SHP77 treated with DMSO at 0.1 percent for 48 hours (cell line): Measurements from ENCODE around the gene SPTLC2.
"Not testable (repeated sequence)": the region's sequence is repeated elsewhere in the genome, so short reads cannot be mapped to it uniquely, and the experiment has no call there.

ENCODE experiments used
- DNase-seq: peaks from one replicate; lab custom pipeline; 2025; lab: John Stamatoyannopoulos, UW

SPTLC2 gene, protein sequence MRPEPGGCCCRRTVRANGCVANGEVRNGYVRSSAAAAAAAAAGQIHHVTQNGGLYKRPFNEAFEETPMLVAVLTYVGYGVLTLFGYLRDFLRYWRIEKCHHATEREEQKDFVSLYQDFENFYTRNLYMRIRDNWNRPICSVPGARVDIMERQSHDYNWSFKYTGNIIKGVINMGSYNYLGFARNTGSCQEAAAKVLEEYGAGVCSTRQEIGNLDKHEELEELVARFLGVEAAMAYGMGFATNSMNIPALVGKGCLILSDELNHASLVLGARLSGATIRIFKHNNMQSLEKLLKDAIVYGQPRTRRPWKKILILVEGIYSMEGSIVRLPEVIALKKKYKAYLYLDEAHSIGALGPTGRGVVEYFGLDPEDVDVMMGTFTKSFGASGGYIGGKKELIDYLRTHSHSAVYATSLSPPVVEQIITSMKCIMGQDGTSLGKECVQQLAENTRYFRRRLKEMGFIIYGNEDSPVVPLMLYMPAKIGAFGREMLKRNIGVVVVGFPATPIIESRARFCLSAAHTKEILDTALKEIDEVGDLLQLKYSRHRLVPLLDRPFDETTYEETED

DNA sequence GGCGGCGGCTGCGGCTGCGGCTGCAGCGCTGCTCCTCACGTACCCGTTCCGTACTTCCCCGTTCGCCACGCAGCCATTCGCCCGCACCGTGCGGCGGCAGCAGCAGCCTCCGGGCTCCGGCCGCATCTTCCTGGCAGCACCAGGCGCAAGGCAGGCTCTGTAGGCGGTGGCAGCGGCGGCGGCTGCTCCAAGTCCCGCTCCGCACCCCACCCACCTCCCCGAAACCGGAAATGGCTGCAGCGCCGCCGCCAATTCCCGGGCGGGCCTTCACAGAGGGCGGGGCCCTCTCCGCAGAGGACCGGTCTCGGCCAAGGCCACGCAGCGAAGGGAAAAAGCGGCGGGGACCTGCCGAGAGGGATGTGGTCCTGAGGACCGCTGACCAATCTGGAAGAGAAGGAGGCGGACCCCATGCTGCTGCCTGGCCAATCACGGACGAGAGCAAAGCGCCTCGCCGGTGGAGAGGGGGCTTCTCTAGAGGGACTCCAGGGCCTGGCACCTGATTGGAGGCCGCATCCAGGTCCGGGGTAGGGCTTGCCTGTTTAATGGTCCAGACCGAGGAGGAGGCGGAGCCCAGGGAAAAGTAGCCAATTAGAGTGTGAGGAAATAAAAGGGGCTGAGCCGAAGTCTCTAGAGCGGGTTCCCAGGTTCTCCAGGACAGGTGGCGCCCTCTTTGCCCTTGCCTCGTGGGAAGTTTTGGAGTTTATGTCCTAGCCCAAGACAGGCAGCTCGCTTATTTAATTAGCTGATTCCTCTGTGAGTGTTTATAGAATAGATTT is at the start of gene SPTLC2:
Gene SPTLC2, minus strand, starts transcription at position 184 of the 776 bp plus-strand sequence. Its CDS starts 58 bp downstream, at position 126.
- DNase-seq, result peak; percentile 97

DNA sequence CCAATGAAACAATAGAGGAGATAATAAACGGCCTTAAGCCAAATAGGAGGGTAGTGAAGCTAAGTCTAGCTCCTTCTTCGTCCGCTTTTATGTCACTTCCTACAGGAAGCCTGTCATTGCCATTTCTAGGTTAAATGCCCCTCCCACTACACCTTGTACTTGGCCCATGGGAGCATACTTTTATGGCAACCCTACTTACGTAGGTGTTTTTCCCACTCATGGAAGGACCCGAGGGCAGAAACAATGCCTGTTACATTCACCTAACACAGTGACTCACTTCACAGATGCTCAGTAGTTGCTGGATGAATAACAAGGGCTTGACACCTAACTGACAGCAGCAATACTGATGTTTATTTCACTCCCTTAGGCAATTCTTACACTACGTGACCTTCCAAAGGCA is 46.9 kb upstream of the SPTLC2 start:
- DNase-seq, result no peak

DNA sequence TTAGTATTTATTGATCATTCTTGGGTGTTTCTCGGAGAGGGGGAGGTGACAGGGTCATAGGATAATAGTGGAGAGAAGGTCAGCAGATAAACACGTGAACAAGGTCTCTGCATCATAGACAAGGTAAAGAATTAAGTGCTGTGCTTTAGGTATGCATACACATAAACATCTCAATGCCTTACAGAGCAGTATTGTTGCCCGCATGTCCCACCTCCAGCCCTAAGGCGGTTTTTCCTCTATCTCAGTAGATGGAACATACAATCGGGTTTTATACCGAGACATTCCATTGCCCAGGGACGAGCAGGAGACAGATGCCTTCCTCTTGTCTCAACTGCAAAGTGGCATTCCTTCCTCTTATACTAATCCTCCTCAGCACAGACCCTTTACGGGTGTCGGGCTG is 45.1 kb upstream of the SPTLC2 start:
- DNase-seq, result not testable (repeated sequence)

- no peak for DNase-seq
Measured at GRCh38 chr14:77660754-77661153, 44.3 kb upstream of the SPTLC2 start.

DNA sequence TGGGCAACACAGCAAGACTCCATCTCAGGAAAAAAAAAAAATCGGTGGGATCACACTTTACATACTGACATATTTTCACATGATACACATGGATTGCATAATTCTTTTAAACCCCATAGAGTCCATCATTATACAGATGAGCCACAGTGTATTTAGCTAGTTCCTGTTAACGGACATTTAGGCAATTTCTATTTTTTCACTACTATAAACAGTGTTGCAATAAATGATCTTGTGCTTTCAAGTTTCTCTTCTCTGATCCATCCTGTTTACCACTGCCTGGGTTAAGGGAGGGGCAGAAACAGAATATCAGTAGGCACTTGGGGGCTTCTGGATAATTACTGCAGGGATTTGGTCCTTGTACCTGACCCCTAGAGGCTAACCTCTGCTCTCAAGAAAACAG is 43.4 kb upstream of the SPTLC2 start:
- DNase-seq, result no peak

GRCh38 chr14:77657280-77657679 is 40.8 kb upstream of the SPTLC2 start:
- no peak for DNase-seq

- DNase-seq, result peak; percentile 2
Measured at GRCh38 chr14:77654001-77654441, 37.6 kb upstream of the SPTLC2 start.

GRCh38 chr14:77649326-77649725 is 32.9 kb upstream of the SPTLC2 start:
- DNase-seq, result no peak

DNA sequence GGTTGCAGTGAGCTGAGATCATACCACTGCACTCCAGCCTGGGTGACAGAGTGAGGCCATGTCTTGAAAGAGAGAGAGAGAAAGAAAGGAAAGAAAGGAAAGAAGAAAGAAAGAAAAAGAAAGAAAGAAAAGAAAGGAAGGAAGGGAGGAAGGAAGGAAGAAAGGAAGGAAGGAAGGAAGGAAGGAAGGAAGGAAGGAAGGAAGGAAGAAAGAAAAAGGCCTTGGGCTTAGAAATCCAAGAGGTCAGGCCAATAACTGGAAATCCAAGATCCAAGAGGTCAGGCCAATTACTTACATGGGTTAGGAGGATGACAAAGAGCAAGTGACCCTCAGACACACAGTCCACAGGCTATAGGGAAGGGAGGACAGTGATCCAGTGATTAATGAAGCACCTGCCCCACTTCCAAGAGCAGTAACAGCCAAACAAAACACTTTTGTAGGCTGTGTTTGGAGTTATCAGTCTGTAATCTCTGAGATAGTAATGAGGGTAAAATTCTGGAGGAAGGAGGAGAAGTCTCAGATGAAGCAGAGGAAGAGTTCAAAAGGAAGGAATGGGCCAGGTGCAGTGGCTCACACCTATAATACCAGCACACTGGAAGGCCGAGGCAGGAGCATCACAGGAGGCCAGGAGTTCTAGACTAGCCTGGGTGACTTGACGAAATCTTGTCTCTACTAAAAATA is 32.2 kb upstream of the SPTLC2 start:
- DNase-seq, result no peak

DNA sequence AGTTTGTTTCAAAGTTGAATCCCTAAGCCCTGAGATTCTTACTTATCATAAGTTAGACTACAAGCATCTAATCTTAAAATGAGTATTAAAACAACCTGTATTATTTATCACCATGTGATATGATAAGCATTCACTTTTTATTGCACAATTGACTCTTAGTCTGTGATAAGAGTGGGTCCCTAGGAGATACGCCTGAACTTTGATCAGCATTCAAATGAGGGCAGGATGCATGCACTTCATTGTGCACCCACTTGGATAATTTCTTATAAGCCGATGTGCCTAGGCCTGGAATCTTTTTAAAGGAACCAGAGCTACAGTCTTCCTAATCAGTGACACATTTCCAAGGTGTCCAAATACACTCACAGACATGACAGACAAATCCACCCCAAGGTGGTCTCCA is 31.4 kb upstream of the SPTLC2 start:
- no peak for DNase-seq

DNA sequence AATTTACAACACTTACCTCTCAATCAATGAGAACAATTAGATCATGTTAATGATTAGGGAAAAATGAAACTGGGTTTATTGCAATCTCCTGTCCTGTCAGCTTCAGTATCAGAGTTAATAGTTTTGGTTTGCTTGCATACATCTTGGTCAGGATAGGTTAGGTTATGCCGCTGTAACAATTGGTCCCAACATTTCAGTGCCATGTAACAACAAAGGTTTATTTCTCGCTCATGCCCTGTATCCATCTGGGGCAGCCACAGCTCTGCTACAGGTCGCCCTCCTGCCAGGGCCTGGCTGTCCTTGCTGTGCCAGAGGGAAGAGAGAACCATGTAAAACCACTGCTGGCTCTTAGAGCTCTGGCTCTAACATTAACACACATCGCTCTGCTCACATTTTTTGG is 30.5 kb upstream of the SPTLC2 start:
- no peak for DNase-seq

- DNase-seq, result no peak
Measured at GRCh38 chr14:77645520-77646230, 29.2 kb upstream of the SPTLC2 start.

DNA sequence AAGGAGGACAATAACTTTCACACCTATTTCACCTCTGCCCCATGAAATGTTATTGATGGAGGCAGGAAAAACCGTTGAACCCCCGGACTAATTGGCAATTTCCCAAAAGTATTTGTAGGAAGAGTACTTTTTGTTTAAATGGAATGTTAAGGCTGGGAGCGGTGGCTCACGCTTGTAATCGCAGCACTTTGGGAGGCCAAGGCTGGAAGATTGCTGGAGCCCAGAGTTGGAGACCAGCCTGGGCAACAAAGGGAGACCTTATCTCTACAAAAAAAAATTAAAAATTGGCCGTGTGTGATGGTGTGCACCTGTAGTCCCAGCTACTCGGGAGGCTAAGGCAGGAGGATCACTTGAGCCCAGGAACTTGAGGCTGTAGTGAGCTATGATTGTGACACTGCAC is 26.0 kb upstream of the SPTLC2 start:
- DNase-seq, result no peak

- no peak for DNase-seq
Measured at GRCh38 chr14:77641534-77642341, 25.3 kb upstream of the SPTLC2 start.

DNA sequence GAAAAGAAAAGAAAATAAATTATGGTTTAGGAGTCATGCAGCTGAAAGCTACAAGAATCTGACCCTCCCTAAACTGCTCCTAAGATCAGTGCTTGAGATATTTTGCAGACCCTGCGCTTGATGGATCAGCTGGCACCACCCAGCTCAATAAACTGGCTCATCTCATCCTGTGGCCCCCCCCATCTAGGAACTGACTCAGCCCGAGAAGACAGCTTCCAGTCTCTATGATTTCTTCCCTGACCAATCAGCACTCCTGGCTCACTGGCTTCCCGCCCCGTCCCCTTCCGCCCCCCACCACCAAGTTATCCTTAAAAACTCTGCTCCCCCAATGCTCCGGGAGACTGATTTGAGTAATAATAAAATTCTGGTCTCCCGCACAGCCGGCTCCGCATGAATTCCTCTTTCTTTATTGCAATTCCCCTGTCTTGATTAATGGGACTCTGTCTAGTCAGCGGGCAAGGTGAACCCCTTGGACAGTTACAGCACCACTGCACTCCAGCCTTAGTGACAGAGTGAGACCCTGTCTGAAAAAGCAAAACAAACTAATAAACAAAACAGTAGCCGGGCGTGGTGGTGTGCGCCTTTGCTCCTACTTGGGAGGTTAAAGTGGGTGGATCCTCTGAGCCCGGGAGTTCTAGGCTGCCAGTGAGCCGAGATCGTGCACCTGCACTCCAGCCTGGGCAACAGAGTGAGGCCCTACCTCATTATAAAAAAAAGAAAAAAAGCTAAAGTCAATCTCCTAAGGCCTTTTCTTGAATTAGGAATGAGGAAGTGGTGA is 24.5 kb upstream of the SPTLC2 start:
- DNase-seq, result no peak

- DNase-seq, result no peak
Measured at GRCh38 chr14:77638771-77639171, 22.3 kb upstream of the SPTLC2 start.

DNA sequence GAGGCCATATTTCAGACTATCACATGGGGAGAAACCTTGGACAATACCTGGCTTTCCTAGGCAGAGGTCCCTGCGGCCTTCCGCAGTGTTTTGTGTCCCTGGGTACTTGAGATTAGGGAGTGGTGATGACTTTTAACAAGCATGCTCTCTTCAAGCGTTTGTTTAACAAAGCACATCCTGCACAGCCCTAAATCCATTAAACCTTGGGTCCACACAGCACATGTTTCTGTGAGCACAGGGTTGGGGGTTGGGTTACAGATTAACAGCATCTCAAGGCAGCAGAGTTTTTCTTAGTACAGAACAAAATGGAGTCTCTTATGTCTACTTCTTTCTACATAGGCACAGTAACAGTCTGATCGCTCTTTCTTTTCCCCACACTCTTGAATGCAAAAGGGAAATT is 19.4 kb upstream of the SPTLC2 start:
- DNase-seq, result not testable (repeated sequence)

- not testable (repeated sequence) for DNase-seq
Measured at GRCh38 chr14:77635466-77635865, 19.0 kb upstream of the SPTLC2 start.

DNA sequence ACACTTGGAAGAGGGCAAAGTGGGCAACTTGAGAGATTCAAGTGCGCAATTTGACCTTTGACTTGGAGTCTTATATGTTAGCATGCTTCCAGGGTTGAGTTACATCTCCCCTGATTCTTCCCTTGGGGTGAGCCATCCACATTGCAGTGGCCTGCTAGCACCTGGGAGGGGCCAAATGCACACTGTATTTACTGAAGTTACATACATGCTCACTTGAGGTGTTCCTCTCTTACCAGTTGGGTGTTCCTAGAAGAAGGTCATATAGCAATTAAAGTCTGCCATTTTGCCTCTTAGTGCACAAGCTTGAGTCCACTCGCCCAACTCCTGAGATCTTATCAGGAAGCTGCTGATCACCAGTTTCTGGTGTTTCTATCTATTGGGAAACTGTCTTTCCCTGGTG is 13.7 kb upstream of the SPTLC2 start:
- DNase-seq, result no peak

DNA sequence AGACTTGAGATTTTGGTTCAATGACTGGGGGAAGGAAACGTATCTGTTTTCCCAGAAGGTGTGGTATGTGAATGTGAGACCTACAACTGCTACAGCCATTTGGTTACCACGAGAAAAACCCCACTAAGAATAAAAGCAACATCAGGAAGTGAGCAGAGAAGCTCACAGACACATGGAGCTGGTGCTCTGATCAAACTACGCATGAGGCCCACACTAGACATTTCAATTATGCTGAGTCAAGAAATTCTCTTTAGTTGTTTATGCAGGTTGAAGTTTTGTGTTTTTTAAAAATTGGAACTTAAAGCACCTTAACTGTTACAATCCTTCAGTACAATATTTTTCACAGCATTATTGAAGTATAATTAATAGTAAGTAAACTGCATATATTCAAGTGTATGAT is 8.9 kb upstream of the SPTLC2 start:
- DNase-seq, result no peak
